Heart left ventricle (tissue), 16 donors: ENCODE measurements around the gene AMMECR1. TPM values are rescaled to one million over a fixed set of nuclear protein-coding genes. Genes with fewer than 3 reads are reported as not detected.

Source experiments
- ATAC-seq, 4 donors: fragments of 200-7000 bp; cut with Tn5 transposase; one replicate each; pipeline ENCODE4 v1.9.1; 2020 to 2022; ENCODE audit warnings: moderate library complexity in 4 of 4, mild to moderate bottlenecking in 3 of 4, moderate number of reproducible peaks in 1 of 4
- DNase-seq, 5 donors: peaks; one replicate each; pipeline ENCODE4 v3.0.0-alpha.2; 2020
- H3K27ac ChIP-seq, 12 donors: fragments of 200-600 bp; sonication (generic) in 4 of 12; one replicate each; pipeline versions ENCODE4 v1.5.0 to v1.8.0; 2016 to 2022; ENCODE audit warnings: mild to moderate bottlenecking in 2 of 12
- H3K27me3 ChIP-seq, 9 donors: fragments of 200-600 bp; sonication (generic) in 2 of 9; one replicate each; pipeline versions ENCODE4 v1.5.1 to v1.8.0; 2016 to 2022; ENCODE audit warnings: mild to moderate bottlenecking in 3 of 9
- H3K36me3 ChIP-seq, 9 donors: fragments of 200-600 bp; sonication (generic) in 2 of 9; one replicate each; pipeline versions ENCODE4 v1.5.0 to v1.8.0; 2018 to 2022; ENCODE audit warnings: mild to moderate bottlenecking in 2 of 9
- H3K4me1 ChIP-seq, 12 donors: fragments of 200-600 bp; sonication (generic) in 4 of 12; one replicate each; pipeline versions ENCODE4 v1.5.0 to v1.8.0; 2016 to 2022; ENCODE audit warnings: mild to moderate bottlenecking in 3 of 12
- H3K4me3 ChIP-seq, 12 donors: fragments of 200-600 bp; sonication (generic) in 4 of 12; one replicate each; pipeline versions ENCODE4 v1.5.0 to v1.8.0; 2017 to 2022; ENCODE audit warnings: mild to moderate bottlenecking in 9 of 12, moderate library complexity in 4 of 12
- H3K9me3 ChIP-seq, 12 donors: fragments of 200-600 bp; sonication (generic) in 4 of 12; one replicate each; pipeline versions ENCODE4 v1.5.0 to v1.8.0; 2016 to 2022; ENCODE audit warnings: mild to moderate bottlenecking in 1 of 12
- CTCF ChIP-seq, 12 donors: fragments of 200-600 bp; sonication (generic) in 4 of 12; IDR thresholded peaks; one replicate each; pipeline versions ENCODE4 v1.5.0 to v1.8.0; 2018 to 2022; ENCODE audit warnings: antibody characterized with exemption in 12 of 12, mild to moderate bottlenecking in 5 of 12
- POLR2A ChIP-seq, 2 donors: fragments of 450-650 bp; IDR thresholded peaks; one replicate each; pipeline ENCODE4 v1.6.1; 2017; ENCODE audit warnings: antibody characterized with exemption in 2 of 2, mild to moderate bottlenecking in 2 of 2, moderate library complexity in 2 of 2
- WGBS, 4 donors: extraction: QIAGEN DNeasy Blood & Tissue Kit in 2 of 4; methylation state at CpG; one replicate each; pipeline versions ENCODE4 v1.1.5 to v1.1.7; 2013 to 2018; 5-methylcytosine and 5-hydroxymethylcytosine counted together
- intact Hi-C, 10 donors: fragments of 100-400 bp; cut with DNase I; formaldehyde crosslinking; loops; one replicate each; pipeline versions ENCODE4 v1.11.1 to v1.14.2; 2022
- polyA plus RNA-seq, 2 donors: library from polyadenylated mRNA; stranded (reverse); fragments of 200-250 nt; gene quantifications; one replicate each; pipeline ENCODE4 v1.2.3, GENCODE V29; 2013
- total RNA-seq, 9 donors: library from RNA; depleted of rRNA in 2 of 9; stranded (reverse); fragments of >200 nt in 2 of 9; fragmentation: NEBNext Ultra II Directional in 3 of 9; extraction: Animal tissue kit (Norgen Biotek cat#: 25700) in 3 of 9; gene quantifications; one replicate each; pipeline versions ENCODE4 v1.1.0 to v1.2.4, GENCODE V29; 2016 to 2023
- donor health status: ischemic (EF 13 %, LVEDD 7.1; RV severe dilation, severe dysfunction).
- donor health status: healthy with polysubstance abuse.
- donor health status: DM: no; HTN: yes; CAD: no.
- donor health status: DM: no; HTN: no; CAD: no.
- donor health status: ischemic (EF 25% LVEDD 6.9; RV normal size, moderate dysfunction).
- donor health status: ischemic (EF 25% LVEDD 5.7; RV mildly dilated, moderate dysfunction).
- donor health status: healthy.
- donor health status: DM: yes; HTN: yes; CAD: no.
- donor health status: ischemic (EF 35%, LVEDD 5.7; RV mildly dilated, moderate dysfunction).
- donor health status: nonischemic (EF 11% LVEDD 7.7; RV severe dilation, severe dysfunction).
- donor health status: DM: yes; HTN: yes; CAD: no.
- donor health status: PGD.
- donor health status: ischemic (EF 29% LVEDD 5.4; RV normal size, mild dysfunction).
- donor health status: nonischemic (EF 23%, LVEDD 6.1; RV moderate dilation, normal function).

The AMMECR1 gene
- total and polyA plus RNA-seq, 11 donors, result 0.56 to 4.1 (median 1.1) TPM

- Histone ChIP-seq H3K4me1 (peaks cover 0 to 10% (median 4%) of the 10 kb centered on the region in 12 donors), H3K4me3 (no peak overlapping the region), H3K9me3 (no peaks in the 10 kb centered on the region), H3K27me3 (peaks cover 0 to 5% (median 0%) of the 10 kb centered on the region in 9 donors), H3K27ac (no peak overlapping the region), H3K36me3 (peaks cover 0 to 2% (median 0%) of the 10 kb centered on the region in 9 donors)
- DNase-seq (no peak), ATAC-seq (no peak)
- TF ChIP-seq POLR2A (IDR thresholded peaks at IDR 0.05), result no peak
- no peak for TF ChIP-seq CTCF (IDR thresholded peaks at IDR 0.05)
- intact Hi-C loops, result loop anchor here (1.0 to 10.0 kb wide), 7 partner anchors 155 to 252 kb away; partner anchors contain the start of gene AMMECR1 (in 4 of the 10)
- WGBS, 4 donors, result 60 to 79% (median 70%) methylated on average over 2 of the region's 2 CpGs
Measured at GRCh38 chrX:110159865-110160264, 158.0 kb downstream of the AMMECR1 start.

DNA sequence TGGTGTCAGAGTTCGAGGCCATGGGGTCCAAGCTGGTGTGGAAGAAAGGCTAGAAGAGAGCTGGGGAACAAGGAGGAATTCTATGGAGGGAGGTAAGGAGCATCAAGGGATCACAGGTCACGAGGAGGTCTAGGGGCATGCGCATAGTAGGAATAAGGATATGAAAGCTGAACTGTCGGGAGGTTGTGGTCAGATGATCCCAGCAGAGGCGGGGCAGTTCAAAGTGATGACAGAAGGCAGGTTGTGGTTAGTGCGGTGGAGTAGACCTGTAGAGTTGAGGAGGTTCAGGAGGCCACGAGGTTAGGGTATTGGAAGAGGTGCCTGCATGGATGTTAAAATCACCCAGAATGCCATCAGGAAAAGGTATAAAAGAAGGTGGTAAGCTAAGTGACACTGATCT is 158.7 kb downstream of the AMMECR1 start:
- ATAC-seq (no peak), DNase-seq (no peak)
- Histone ChIP-seq H3K27ac (no peak overlapping the region), H3K27me3 (peaks cover 0 to 5% (median 0%) of the 10 kb centered on the region in 9 donors), H3K36me3 (peaks cover 0 to 2% (median 0%) of the 10 kb centered on the region in 9 donors), H3K9me3 (no peaks in the 10 kb centered on the region), H3K4me1 (peaks cover 0 to 10% (median 4%) of the 10 kb centered on the region in 12 donors), H3K4me3 (no peak overlapping the region)
- 66 to 80% (median 76%) methylated on average over 7 of the region's 7 CpGs for WGBS, 4 donors
- intact Hi-C loops, result loop anchor here in 1 of 10 donors (5.0 kb wide), 1 partner anchor 253 kb away; no protein-coding TSS in a partner anchor
- TF ChIP-seq POLR2A (IDR thresholded peaks at IDR 0.05), result no peak
- no peak for TF ChIP-seq CTCF (IDR thresholded peaks at IDR 0.05)

DNA sequence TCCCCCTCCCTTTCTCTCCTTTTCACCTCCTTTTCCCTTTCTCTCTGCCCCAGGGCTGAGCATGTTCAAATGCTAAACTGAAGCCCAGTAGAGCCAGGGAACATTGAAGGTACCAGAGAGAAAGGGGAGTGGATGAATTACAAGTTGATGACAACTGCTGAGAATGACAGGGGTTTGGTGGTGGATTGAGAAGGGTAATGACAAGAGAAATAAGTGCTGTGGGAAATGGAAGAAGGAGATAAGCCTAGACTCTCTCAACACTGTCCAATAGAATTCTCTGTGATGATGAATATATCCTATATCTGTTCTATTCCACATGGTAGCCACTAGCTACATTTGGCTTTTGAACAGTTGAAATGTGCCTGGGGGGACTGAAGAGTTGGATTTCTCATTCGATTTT is 160.4 kb downstream of the AMMECR1 start:
- intact Hi-C loops, result loop anchor here in 1 of 10 donors (5.0 kb wide), 1 partner anchor 255 kb away; no protein-coding TSS in a partner anchor
- DNase-seq (no peak), ATAC-seq (no peak)
- no peak overlapping the region for H3K4me3 ChIP-seq
- WGBS, 4 donors, result 62 to 98% (median 79%) methylated on average over 1 of the region's 1 CpG
- H3K36me3 ChIP-seq, result peaks cover 0 to 2% (median 0%) of the 10 kb centered on the region in 9 donors
- no peak for TF ChIP-seq POLR2A (IDR thresholded peaks at IDR 0.05)
- TF ChIP-seq CTCF (IDR thresholded peaks at IDR 0.05), result no peak
- no peaks in the 10 kb centered on the region for H3K9me3 ChIP-seq
- no peak overlapping the region for H3K27ac ChIP-seq
- H3K4me1 ChIP-seq, result peaks cover 0 to 10% (median 4%) of the 10 kb centered on the region in 12 donors
- H3K27me3 ChIP-seq, result peaks cover 0 to 5% (median 0%) of the 10 kb centered on the region in 9 donors

DNA sequence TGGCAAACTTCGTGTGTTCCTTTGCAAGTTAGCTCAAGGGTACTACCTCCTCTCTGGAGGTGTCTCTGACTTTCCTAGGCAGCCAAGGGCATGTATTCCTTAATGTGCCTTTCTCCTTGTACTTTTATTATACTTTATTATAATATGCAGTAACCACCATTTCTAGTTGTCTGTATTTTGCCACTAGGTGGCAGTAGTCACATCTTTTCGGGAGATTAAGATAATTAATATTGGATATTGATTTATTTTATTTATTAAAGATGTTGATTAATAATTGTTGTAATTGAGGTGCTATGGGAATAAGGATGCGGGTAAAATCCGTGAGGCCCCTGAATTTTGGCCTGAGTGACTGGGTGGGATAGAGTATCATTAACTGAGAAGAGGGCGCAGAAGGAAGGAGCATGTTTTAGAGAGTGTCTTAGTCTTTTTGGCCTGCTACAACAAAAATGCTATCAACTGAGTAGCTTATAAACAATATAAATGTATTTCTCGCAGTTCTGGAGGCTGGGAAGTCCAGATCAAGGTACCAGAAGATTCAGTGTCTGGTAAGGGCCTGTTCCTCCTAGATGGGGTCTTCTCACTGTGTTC is 161.6 kb downstream of the AMMECR1 start:
- TF ChIP-seq CTCF (IDR thresholded peaks at IDR 0.05) (peak; percentile 22 to 62 (median 52)), POLR2A (IDR thresholded peaks at IDR 0.05) (no peak)
- peaks cover 0 to 10% (median 4%) of the 10 kb centered on the region in 12 donors for H3K4me1 ChIP-seq
- no peak overlapping the region for H3K27ac ChIP-seq
- WGBS, 4 donors, result 58 to 87% (median 74%) methylated on average over 6 of the region's 6 CpGs
- no peak for DNase-seq
- intact Hi-C loops, result loop anchor here in 1 of 10 donors (5.0 kb wide), 1 partner anchor 256 kb away; no protein-coding TSS in a partner anchor
- no peak for ATAC-seq
- H3K4me3 ChIP-seq, result no peak overlapping the region
- no peaks in the 10 kb centered on the region for H3K9me3 ChIP-seq
- peaks cover 0 to 5% (median 0%) of the 10 kb centered on the region in 9 donors for H3K27me3 ChIP-seq
- H3K36me3 ChIP-seq, result peaks cover 0 to 2% (median 0%) of the 10 kb centered on the region in 9 donors
